SIG-M5 (cell line): ENCODE data around the gene PPP1R16B.

ENCODE experiments used
- DNase-seq: peaks from one replicate; lab custom pipeline; 2025; lab: John Stamatoyannopoulos, UW

PPP1R16B gene

GRCh38 chr20:38877483-38877882 lies 72.0 kb downstream of the PPP1R16B start:
- DNase-seq, result no peak

GRCh38 chr20:38878866-38879265 lies 73.4 kb downstream of the PPP1R16B start:
- DNase-seq, result no peak

DNA sequence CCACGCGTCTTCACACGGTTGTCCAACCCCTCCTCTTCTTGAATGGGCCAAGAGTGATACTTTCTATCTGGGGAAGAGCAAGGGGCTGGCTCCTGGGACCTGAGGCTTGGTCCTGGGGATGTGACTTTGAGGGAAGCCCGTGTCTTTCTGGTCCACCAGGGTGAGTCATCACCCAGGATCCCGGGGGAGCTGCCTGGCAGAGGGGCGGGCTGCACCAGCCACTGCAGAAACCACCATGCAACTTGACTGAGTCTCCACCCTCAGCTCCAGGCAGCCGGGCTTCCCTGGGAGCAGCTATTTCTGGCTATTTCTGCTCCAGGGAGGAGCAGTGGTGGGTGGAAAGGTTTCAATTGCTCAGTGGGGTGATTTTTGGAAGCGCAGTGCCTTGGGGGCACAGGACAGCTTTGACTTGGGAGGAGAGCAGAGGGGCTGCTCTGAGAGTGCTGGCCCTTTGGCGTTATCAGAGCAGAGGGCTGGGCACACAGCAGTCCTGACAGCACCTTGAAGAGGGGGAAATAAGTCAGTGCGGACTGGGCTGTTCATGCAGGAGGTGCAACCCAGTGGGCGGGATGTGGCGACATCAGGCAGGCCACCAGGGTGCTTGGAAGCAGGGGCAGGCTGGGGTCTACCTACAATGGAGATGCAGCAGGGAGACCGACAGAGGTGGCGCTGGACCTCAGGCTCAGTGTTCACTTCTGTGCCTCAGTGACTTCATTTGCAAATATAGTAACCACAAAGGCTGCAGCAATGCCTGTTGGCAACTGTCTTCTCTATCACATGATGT lies 75.6 kb downstream of the PPP1R16B start:
- DNase-seq, result no peak

DNA sequence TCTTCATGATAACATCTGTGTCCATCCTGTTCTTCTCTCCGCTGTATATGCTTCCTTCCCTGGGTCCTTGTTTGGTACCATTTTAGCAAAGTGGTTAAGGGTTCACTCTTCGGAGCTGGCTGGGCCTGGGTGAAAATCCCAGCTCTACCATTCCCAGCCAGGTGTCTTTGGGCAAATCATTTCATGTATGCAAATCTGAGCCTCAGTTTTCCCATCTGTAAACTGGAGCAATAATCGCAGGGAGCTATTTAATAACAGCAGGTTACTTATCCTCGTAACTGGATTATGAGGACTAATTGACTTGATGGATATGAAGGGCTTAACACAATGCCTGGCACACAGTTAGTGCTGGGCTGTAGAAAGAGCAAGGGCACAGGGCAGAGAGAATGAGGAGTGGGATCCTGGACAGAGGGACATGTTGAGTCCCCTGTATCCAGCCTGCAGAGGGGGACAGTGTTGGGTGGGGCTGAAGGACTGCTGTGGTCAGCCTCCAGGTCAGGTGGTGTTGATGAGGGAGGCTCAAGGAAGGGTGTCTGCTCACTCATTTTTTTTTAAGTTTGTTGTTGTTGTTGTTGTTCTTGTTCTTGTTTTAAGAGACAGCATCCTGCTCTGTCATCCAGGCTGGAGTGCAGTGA lies 76.4 kb downstream of the PPP1R16B start:
- DNase-seq, result no peak

- DNase-seq, result no peak
Observed at GRCh38 chr20:38882600-38882999, 77.1 kb downstream of the PPP1R16B start.

DNA sequence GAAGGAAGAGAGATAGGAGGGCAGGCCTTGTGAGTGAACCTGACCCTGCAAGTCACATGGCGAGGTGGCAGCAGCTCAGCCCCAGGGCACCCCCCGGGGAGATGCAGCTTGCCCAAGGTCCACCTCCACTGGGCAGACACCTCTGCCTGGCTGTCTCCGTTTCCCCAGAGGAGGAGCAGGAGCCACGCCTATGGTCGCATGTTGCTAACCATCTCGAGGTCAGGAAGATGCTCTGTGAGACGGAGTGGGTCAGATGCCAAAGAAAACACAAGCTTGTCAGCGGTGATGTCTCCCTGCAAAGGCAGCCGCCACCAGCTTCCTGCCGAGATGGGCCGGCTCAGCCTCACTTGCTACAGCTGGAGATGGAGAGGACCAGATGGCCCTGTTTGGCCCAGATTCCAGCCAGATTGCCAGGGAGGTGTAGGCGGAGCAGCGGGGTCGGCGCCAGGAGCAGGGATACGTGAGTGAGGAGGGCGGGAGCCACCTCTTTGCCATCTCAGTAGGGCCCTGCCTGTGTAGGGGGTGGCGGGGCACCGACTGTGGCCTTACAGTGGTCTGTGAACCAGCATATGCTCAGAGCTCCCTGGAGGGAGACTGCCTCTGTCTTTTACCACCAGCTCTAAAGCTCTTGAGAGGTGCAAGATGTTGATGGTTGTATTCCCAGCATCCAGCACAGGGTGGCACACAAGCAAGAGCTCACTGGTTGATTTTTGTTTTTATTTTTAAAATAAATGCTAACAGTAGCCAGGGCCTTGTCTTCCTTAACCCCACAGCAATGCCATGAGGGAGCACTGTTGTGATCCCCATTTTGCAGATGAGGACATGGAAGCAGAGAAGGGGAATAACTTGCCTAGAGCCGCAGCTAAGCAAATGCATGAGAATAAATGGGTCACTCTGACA lies 77.8 kb downstream of the PPP1R16B start:
- DNase-seq, result no peak

DNA sequence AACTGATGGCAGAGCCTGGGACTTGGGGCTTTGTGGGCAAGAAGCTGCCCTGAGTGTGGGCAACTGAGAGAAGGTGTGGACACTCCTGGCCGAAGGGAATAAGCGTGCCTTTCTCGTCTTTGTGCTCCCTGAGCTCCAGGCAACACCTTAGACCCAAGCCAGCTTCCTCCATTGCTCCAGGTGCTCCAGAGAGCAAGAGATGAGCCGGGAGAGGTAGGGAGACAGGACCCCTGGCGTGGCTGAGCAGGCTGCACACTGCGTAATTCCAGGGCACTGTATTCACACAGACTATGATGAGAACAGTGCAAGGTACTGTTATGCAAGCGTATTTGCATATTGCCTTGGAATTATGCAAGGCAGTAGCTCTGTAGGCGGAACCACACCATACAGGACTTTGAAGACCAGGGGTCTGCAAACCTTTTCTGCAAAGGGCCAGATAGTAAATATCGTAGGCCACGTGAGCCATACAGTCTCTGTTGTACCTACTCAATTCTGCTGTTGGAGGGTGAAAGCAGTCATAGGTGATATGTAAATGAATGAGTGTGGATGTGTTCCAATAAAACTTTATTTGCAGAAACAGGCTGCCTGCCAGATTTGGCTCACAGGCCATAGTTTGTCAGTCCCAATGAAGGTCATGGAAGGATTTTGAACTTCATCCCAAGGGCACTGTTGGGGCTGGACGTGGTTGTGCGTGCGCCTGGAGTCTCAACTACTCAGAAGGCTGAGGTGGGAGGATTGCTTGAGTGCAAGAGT lies 78.7 kb downstream of the PPP1R16B start:
- no peak for DNase-seq

GRCh38 chr20:38885357-38885756 lies 79.9 kb downstream of the PPP1R16B start:
- DNase-seq, result no peak

GRCh38 chr20:38888059-38888831 lies 82.7 kb downstream of the PPP1R16B start:
- no peak for DNase-seq

- no peak for DNase-seq
Observed at GRCh38 chr20:38889050-38889449, 83.6 kb downstream of the PPP1R16B start.

- DNase-seq, result no peak
Observed at GRCh38 chr20:38889792-38890496, 84.4 kb downstream of the PPP1R16B start.

DNA sequence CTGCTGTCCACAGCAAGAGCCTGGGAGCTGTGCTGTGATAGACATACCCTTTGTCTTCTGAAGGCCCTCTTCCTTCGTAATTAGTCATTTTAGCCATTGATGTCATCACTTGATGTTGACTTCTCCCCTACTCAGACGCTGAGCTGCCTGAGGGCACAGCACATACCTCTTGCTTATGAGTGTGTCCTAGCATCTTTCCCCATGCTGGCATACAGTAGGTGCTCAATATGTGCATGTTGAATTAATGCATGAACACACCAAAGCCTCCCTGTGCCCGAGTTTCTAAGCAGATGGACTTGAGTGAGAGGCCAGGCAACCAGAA lies 85.0 kb downstream of the PPP1R16B start:
- no peak for DNase-seq

DNA sequence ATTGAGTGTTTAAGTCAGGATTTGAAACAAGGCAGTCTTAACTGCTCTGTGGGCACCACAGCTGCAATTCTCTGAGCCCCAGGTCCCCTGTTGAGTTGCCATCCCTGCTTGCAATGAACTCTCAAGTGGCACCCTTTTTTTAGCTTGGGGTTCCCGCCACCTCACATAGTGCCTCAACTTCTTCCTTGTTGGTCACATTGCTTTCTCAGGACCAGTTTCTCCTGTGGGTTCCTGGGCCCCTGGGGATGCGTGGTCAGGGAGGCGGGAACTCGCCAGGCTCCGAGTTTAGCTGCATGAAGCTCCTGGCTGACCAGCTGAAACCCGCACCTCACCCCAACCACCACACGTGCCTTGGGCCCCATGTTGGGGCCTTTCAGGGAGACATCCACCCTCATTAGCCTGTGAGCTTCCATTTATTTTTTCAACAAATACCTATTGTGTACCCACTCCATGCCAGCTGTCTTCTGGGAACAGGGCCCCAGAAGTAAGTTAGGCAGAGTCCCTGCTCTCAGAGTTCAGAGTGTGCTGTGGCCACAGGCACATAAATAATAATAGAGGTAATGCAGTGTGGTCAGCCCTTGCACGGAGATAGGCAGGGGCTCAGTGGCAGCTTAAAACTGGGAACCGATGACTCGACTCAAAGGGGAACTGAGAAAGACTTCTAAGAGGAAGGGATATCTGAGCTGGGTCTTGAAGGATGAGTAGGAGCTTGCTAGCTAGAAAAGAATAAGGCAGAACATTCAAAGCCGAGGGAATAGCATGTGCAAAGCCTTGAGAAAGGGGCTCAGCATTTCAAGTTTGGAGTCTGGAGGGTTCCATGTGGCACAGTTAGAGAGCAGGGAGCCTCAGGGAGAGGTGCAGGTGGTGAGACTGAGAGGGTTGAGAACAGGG lies 86.8 kb downstream of the PPP1R16B start:
- DNase-seq, result peak; percentile 76

DNA sequence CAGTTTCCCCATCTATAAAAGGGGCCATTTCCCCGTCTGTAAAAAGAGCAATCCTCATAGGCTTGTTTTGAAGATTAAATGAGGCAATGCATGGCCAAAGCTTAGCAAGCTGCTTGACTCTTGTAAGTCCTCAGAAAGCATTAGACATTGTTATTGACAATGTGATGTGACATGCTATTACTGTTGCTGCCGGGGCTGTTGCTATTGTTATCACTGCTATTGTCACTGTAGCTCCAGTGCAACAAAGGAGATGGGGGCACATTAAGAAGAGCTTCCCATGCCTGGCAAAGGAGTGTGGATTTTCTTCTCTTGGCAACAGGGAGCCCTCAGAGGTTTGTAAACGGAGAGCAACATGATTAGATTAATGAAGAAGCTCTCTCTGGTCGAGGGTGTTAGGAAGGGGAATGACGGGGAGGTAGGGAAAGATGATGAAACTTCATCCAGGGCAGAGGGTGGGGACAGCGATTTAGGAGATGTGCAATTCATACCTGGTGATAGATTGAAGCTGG lies 87.6 kb downstream of the PPP1R16B start:
- DNase-seq, result no peak

DNA sequence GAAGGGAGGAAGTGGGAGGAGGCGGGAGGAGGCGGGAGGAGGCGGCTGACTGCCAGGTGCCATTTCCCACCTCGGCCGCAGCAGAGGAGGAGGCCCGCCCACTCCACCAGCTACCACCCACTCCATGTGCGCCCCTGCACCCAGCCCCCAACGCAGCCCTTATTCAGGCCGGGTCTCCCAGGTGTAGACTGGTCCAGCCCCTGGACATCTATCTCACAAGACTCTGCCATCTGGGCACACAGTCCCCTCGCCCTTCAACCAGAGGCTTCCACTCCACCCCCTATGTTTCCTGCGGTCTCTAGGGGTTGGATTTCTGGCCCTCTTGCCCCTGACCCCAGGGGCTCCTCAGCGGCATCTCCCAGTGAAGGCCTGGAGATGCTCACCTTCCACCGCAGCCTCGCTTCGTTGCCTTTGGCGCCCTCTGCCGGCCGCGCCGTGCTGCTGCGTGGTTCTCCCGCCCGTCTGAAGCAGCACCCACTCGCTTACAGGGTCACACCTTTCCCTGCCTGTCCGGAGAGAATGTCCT lies 88.1 kb downstream of the PPP1R16B start:
- DNase-seq, result no peak

GRCh38 chr20:38894091-38894847 lies 88.8 kb downstream of the PPP1R16B start:
- no peak for DNase-seq

DNA sequence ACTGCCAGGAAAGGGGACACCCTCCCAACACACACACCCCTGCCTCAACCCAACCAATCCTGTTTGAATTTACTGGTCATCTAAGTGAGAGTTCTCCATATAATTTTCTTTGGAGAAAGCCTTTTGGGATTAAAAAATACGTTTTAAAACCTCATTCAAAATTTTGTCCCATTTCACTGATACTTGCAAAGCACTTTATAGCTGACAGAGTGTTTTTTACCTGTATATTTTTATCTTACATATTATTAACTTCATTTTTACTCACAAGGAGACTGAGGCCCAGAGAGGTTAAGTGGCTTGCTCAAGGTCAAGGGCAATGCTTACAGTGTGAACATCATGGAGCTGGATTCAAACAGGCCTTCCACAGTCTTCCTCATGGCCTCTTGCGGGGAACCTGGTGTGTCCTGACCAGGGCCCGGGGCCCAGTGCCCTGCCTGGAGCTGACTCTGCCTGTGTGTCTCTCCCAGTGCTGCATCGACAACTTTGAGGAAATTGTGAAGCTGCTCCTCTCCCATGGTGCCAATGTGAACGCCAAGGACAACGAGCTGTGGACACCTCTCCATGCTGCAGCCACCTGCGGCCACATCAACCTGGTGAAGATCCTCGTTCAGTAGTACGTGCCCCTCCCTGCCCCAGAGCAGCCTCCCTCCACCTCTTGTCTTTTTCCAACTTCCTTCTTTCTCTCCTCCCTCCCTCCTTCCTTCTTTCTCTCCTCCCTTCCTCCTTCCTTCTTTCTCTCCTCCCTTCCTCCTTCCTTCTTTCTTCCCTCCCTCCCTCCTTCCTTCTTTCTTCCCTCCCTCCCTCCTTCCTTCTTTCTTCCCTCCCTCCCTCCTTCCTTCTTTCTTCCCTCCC lies 89.8 kb downstream of the PPP1R16B start:
- no peak for DNase-seq
